Keratinocyte (primary cell): Measurements from ENCODE around the gene CTNNA3. TPM values are rescaled to one million over a fixed set of nuclear protein-coding genes. Genes with fewer than 3 reads are reported as not detected.

ENCODE experiments used
- DNase-seq: peaks from one replicate; pipeline ENCODE4 v3.0.0-alpha.2; 2011; ENCODE audit warnings: low read depth, missing footprints, low spot score
- FAIRE-seq: peaks from 2 replicates; lab custom pipeline; 2011; peaks lifted over from hg19 to GRCh38; lab: Jason Lieb, UNC
- H2AFZ ChIP-seq: 2 replicates; pipeline ENCODE4 v1.6.0; 2012; ENCODE audit warnings: low read length, control low read depth, inconsistent platforms; ENCODE audit not compliant: control insufficient read depth
- H3K27ac ChIP-seq: 2 replicates; pipeline ENCODE4 v1.5.1; 2011; ENCODE audit warnings: low read length; ENCODE audit not compliant: control insufficient read depth, insufficient read depth
- H3K27me3 ChIP-seq: 3 replicates; pipeline ENCODE4 v1.6.0; 2011; ENCODE audit warnings: low read length; ENCODE audit not compliant: control insufficient read depth, insufficient read depth; ENCODE audit errors: extremely low read depth
- H3K36me3 ChIP-seq, 2 experiments: 2 replicates in 1 of 2; 3 replicates in 1 of 2; pipeline ENCODE4 v1.5.1; 2011; ENCODE audit warnings: low read length in 2 of 2, mild to moderate bottlenecking in 1 of 2; ENCODE audit not compliant: control insufficient read depth in 2 of 2, insufficient read depth in 2 of 2; ENCODE audit errors: extremely low read depth in 1 of 2
- H3K4me1 ChIP-seq: 3 replicates; pipeline ENCODE4 v1.5.1; 2011; ENCODE audit warnings: low read length; ENCODE audit not compliant: control insufficient read depth, insufficient read depth; ENCODE audit errors: extremely low read depth
- H3K4me2 ChIP-seq: 3 replicates; pipeline ENCODE4 v1.6.0; 2011; ENCODE audit warnings: low read depth, low read length; ENCODE audit not compliant: control insufficient read depth, insufficient read depth; ENCODE audit errors: extremely low read depth
- H3K4me3 ChIP-seq, 3 experiments: fragments of 200-600 bp in 1 of 3; sonication (generic) in 1 of 3; 2 replicates in 2 of 3; 3 replicates in 1 of 3; pipeline ENCODE4 v1.5.1; 2011 to 2016; ENCODE audit warnings: low read length in 3 of 3, mild to moderate bottlenecking in 3 of 3, control low read depth in 2 of 3, inconsistent platforms in 1 of 3, low read depth in 1 of 3, mixed read lengths in 1 of 3, mixed run types in 1 of 3, moderate library complexity in 1 of 3; ENCODE audit not compliant: control insufficient read depth in 2 of 3, insufficient read depth in 2 of 3; ENCODE audit errors: extremely low read depth in 1 of 3
- H3K79me2 ChIP-seq: 2 replicates; pipeline ENCODE4 v1.6.0; 2012; ENCODE audit warnings: low read length; ENCODE audit not compliant: control insufficient read depth, insufficient read depth
- H3K9ac ChIP-seq: 3 replicates; pipeline ENCODE4 v1.6.0; 2011; ENCODE audit warnings: low read length; ENCODE audit not compliant: control insufficient read depth, insufficient read depth; ENCODE audit errors: extremely low read depth
- H3K9me1 ChIP-seq: 3 replicates; pipeline ENCODE4 v1.6.0; 2011; ENCODE audit warnings: low read length; ENCODE audit not compliant: control insufficient read depth, insufficient read depth; ENCODE audit errors: extremely low read depth
- H3K9me3 ChIP-seq: 2 replicates; pipeline ENCODE4 v1.5.1; 2012; ENCODE audit warnings: low read depth, low read length; ENCODE audit not compliant: control insufficient read depth
- H4K20me1 ChIP-seq: 3 replicates; pipeline ENCODE4 v1.6.0; 2011; ENCODE audit warnings: low read length; ENCODE audit not compliant: control insufficient read depth, insufficient read depth; ENCODE audit errors: extremely low read depth
- CTCF ChIP-seq, 3 experiments: IDR thresholded peaks in 1 of 3; conservative IDR thresholded peaks in 1 of 3; optimal IDR thresholded peaks in 1 of 3; 2 replicates in 2 of 3; 3 replicates in 1 of 3; pipeline versions ENCODE3 to v1.5.1; 2011; ENCODE audit warnings: low read length in 3 of 3, mild to moderate bottlenecking in 3 of 3, moderate library complexity in 2 of 3, control low read depth in 1 of 3, inconsistent platforms in 1 of 3; ENCODE audit not compliant: insufficient read depth in 2 of 3; ENCODE audit errors: extremely low read depth in 1 of 3
- EZH2 ChIP-seq: IDR thresholded peaks from one replicate; pipeline ENCODE4 v1.6.1; 2012; ENCODE audit warnings: inconsistent platforms, mild to moderate bottlenecking, low read length, moderate library complexity
- dilution Hi-C: fragments of 300-500 bp; cut with MboI; formaldehyde crosslinking; loops from one replicate; pipeline ENCODE4 v1.7.0; 2020; ENCODE audit warnings: low sequenced_read_pairs; ENCODE audit not compliant: extremely low pct_ligation_motif_present
- polyA plus RNA-seq, 5 experiments: library from polyadenylated mRNA; depleted of rRNA in 3 of 5; stranded (reverse) in 3 of 5; stranded (forward) in 1 of 5; unstranded in 1 of 5; fragments of >200 nt; gene quantifications; 1 replicate in 1 of 5; 2 replicates in 3 of 5; 3 replicates in 1 of 5; pipeline versions ENCODE4 v1.2.1 to v1.2.3, GENCODE V29; 2011 to 2012; ENCODE audit warnings: missing spikeins in 2 of 5, low read depth in 1 of 5, low replicate concordance in 1 of 5

The CTNNA3 gene
- polyA plus RNA-seq, 1 donor (not counting 4 experiments of a cell fraction or from before 2014, with no cell fraction given): 0.01 TPM

DNA sequence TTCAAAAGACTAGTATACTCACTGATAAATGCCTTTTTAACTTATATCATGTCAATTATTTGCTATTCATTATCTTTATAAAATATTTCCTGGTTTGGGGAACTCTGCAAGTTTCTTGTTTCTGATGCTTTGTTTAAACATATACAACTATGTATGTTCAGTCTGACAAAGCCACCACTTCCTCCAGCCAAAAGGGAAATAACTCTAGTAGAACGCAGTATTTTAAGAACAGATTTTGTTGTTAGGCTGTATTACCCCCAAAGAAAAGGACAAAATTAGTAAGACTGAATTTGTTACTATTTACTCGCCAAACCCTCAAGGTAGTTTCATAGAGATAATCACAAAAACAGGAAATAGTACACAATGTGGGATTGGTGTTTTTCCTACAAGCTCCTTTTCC lies 691.3 kb downstream of the CTNNA3 start:
- no peak overlapping the region for H2AFZ ChIP-seq
- no peaks in the 10 kb centered on the region for H3K4me1 ChIP-seq
- no peak overlapping the region for H3K9ac ChIP-seq
- H3K27ac ChIP-seq: no peak overlapping the region
- H4K20me1 ChIP-seq: no peaks in the 10 kb centered on the region
- no peaks in the 10 kb centered on the region for H3K9me3 ChIP-seq
- no peaks in the 10 kb centered on the region for H3K79me2 ChIP-seq
- dilution Hi-C loops: no loop called here
- no peak for TF ChIP-seq CTCF (optimal IDR thresholded peaks at IDR 0.05 in 1 of 3, IDR thresholded peaks at IDR 0.05 in 1 of 3, conservative IDR thresholded peaks at IDR 0.05 in 1 of 3; ENCODE audit: extremely low read depth in 1 of 3, insufficient read depth in 2 of 3, low read length in 3 of 3)
- no peak for TF ChIP-seq EZH2
- H3K4me2 ChIP-seq: no peak overlapping the region
- no peaks in the 10 kb centered on the region for H3K27me3 ChIP-seq
- H3K36me3 ChIP-seq: no peaks in the 10 kb centered on the region
- no peak overlapping the region for H3K4me3 ChIP-seq
- DNase-seq: no peak
- FAIRE-seq: no peak
- no peaks in the 10 kb centered on the region for H3K9me1 ChIP-seq

GRCh38 chr10:66999762-67000545 lies 696.0 kb downstream of the CTNNA3 start:
- Histone ChIP-seq H4K20me1 (no peaks in the 10 kb centered on the region), H3K4me1 (no peaks in the 10 kb centered on the region), H3K9ac (no peak overlapping the region), H3K4me3 (no peak overlapping the region), H3K27me3 (no peaks in the 10 kb centered on the region), H3K9me1 (no peaks in the 10 kb centered on the region), H3K36me3 (no peaks in the 10 kb centered on the region), H3K9me3 (no peaks in the 10 kb centered on the region), H2AFZ (no peak overlapping the region), H3K79me2 (no peaks in the 10 kb centered on the region), H3K27ac (no peak overlapping the region), H3K4me2 (no peak overlapping the region)
- DNase-seq (no peak), FAIRE-seq (no peak)
- dilution Hi-C loops: no loop called here
- TF ChIP-seq CTCF (optimal IDR thresholded peaks at IDR 0.05 in 1 of 3, IDR thresholded peaks at IDR 0.05 in 1 of 3, conservative IDR thresholded peaks at IDR 0.05 in 1 of 3; ENCODE audit: extremely low read depth in 1 of 3, insufficient read depth in 2 of 3, low read length in 3 of 3) (no peak), EZH2 (no peak)
